ENCODE measurements around the gene CTPS1. TPM values are rescaled to one million over a fixed set of nuclear protein-coding genes. Genes with fewer than 3 reads are reported as not detected.

The CTPS1 gene, protein sequence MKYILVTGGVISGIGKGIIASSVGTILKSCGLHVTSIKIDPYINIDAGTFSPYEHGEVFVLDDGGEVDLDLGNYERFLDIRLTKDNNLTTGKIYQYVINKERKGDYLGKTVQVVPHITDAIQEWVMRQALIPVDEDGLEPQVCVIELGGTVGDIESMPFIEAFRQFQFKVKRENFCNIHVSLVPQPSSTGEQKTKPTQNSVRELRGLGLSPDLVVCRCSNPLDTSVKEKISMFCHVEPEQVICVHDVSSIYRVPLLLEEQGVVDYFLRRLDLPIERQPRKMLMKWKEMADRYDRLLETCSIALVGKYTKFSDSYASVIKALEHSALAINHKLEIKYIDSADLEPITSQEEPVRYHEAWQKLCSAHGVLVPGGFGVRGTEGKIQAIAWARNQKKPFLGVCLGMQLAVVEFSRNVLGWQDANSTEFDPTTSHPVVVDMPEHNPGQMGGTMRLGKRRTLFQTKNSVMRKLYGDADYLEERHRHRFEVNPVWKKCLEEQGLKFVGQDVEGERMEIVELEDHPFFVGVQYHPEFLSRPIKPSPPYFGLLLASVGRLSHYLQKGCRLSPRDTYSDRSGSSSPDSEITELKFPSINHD
- 34.0 and 35.9 TPM in 2 replicates for total RNA-seq

DNA sequence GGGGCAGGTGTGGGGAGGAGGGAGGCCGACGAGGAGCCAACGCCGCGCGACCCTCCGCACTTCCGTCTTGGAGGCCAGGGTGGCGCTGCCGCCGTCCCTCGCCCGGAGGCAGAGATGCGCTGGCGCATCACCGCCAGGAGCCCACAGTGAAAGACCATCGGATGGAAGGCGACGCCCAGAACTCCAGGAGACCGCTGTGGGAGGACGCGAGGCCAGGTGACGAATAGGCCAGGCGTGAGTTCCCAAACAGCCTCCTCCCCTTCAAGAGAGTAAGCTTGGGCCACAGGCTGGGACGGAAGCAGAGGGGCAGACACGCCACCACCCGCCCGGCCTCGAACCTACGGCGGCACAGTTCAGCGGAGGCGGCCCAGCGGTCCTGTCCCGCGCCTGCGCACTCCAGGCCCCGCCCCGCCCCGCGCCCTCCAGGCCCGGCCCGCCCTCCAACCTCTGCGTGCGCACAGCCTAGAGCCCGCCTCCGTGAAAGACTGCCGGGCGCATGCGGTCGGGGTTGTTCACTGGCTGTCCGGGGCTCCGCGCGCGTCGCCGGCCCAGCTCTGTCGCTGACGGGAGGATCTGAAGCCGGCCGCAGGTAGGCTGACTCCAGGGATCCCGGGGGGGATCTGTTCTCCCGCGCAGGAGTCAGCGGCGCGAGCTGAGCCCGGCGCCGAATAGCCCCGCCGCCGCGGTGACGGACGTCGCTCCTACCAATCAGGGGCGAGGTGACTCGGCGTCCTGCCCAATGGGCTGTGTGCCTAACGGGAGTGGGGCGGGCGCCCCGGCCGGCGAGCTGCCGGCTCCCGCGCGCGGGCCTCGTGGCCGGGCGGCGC is at the start of gene CTPS1:
Gene CTPS1, plus strand, starts transcription at position 456 of the 827 bp plus-strand sequence. CDS start 3,595 bp downstream, outside the sequence.

DNA sequence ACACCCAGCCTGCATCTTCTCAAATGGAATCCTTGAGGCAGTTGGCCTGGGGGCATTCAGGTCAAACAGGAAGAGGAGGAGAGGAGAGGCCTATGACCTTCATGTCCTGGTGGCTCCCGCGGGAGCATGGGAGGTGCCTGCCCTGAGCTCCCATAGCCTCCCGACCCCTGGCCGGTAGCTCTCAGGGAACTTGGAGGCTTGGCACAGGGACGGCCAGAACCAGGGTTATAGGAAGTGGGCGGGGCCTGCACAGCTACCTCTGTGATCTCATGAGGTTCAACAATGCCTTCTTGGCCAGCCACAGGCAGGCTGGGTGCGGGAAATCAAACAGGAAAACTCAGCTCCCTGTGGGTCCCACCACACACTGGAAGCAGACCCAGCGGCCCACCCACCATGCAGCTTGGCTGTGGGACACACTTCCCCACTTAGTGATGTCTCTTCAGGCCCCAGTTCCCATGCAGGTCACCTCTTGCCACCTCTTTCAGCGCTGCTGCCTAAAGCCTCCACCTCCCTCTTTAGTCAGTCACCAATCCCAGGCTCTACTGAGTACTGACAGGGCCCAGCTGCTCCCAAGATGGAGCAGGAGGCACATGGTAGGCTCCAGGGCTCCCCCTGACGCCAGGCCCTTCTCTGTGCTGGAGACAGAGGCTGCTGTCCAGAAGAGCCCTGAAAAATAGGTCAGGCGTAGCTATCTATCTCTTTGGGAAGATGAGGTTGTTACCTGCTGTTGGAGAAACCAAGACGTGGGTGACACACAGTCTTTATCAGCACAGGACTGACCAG is 42.2 kb downstream of the CTPS1 start, which contains the start of gene SLFNL1:
Gene SLFNL1, minus strand, starts transcription at position 200 of the 783 bp plus-strand sequence. CDS start 1,065 bp downstream, outside the sequence.

Small RNAs within 50 kb of the gene (small RNA-seq; reads per million reads assigned to genes)
- gene UBE2V1P8 = not detected

Other genes starting within 250 kb of the CTPS1 start
- gene KCNQ4, start 195.9 kb upstream of the CTPS1 start, total RNA-seq = not detected in 2 replicates
- gene CITED4, start 117.3 kb upstream of the CTPS1 start, total RNA-seq = 3.2 and 10.5 TPM in 2 replicates
- gene SLFNL1, start 42.0 kb downstream of the CTPS1 start, total RNA-seq = 0.33 and 0.57 TPM in 2 replicates